DOHH2 (cell line): Measurements from ENCODE around the gene CRYBA2.

Source experiments
- H3F3A ChIP-seq: fragments of 200-600 bp; sonication (generic), shearing (Covaris generic); 2 replicates; pipeline ENCODE4 v1.6.0; 2016; ENCODE audit warnings: antibody characterized with exemption, mild to moderate bottlenecking; ENCODE audit not compliant: control insufficient read depth, insufficient read depth
- H3K27ac ChIP-seq: fragments of 200-600 bp; sonication (generic); 2 replicates; pipeline ENCODE4 v1.5.1; 2014; ENCODE audit warnings: low read depth, mild to moderate bottlenecking, low read length, moderate library complexity
- H3K27me3 ChIP-seq: fragments of 200-600 bp; sonication (generic); 2 replicates; pipeline ENCODE4 v1.6.1; 2014; ENCODE audit warnings: mild to moderate bottlenecking, low read length, mixed read lengths; ENCODE audit not compliant: control insufficient read depth
- H3K36me3 ChIP-seq: fragments of 200-600 bp; sonication (generic); 2 replicates; pipeline ENCODE4 v1.6.1; 2014; ENCODE audit warnings: mild to moderate bottlenecking, low read length, moderate library complexity, mixed read lengths; ENCODE audit not compliant: control insufficient read depth
- H3K4me1 ChIP-seq: fragments of 200-600 bp; sonication (generic); 2 replicates; pipeline ENCODE4 v1.6.1; 2014; ENCODE audit warnings: mild to moderate bottlenecking, low read length, mixed read lengths; ENCODE audit not compliant: control insufficient read depth
- H3K4me2 ChIP-seq: fragments of 200-600 bp; sonication (generic); 2 replicates; pipeline ENCODE4 v1.6.0; 2014; ENCODE audit warnings: mild to moderate bottlenecking, low read length, moderate library complexity
- H3K4me3 ChIP-seq: fragments of 200-600 bp; sonication (generic); 2 replicates; pipeline ENCODE4 v1.5.1; 2014; ENCODE audit warnings: mild to moderate bottlenecking, low read length, mixed read lengths
- H3K79me2 ChIP-seq: fragments of 200-600 bp; sonication (generic); 2 replicates; pipeline ENCODE4 v1.6.1; 2014; ENCODE audit warnings: mild to moderate bottlenecking, low read length, mixed read lengths; ENCODE audit not compliant: control insufficient read depth
- H3K9me2 ChIP-seq: fragments of 200-600 bp; sonication (generic); replicated peaks from 2 replicates; pipeline ENCODE4 v1.6.1; 2014; ENCODE audit warnings: mild to moderate bottlenecking, low read length, mixed read lengths; ENCODE audit not compliant: control insufficient read depth
- H3K9me3 ChIP-seq: fragments of 200-600 bp; sonication (generic); 2 replicates; pipeline ENCODE4 v1.6.1; 2014; ENCODE audit warnings: antibody characterized with exemption, low read length, mixed read lengths; ENCODE audit not compliant: control insufficient read depth, insufficient read depth
- H4K20me1 ChIP-seq: fragments of 200-600 bp; sonication (generic); 2 replicates; pipeline ENCODE4 v1.6.0; 2014; ENCODE audit warnings: low read depth, mild to moderate bottlenecking, antibody characterized with exemption, low read length, moderate library complexity; ENCODE audit not compliant: control insufficient read depth, insufficient read depth
- EZH2phosphoT487 ChIP-seq: fragments of 200-600 bp; sonication (generic); IDR thresholded peaks from 2 replicates; pipeline ENCODE4 v1.6.1; 2017; ENCODE audit warnings: borderline replicate concordance, mild to moderate bottlenecking, antibody characterized with exemption, low read length, moderate library complexity, mixed read lengths
- TF ChIP-seq, protein P1 (sequence below): fragments of 200-600 bp; sonication (generic); IDR thresholded peaks from one replicate; pipeline ENCODE4 v1.5.1; 2014; ENCODE audit warnings: antibody characterized with exemption, mild to moderate bottlenecking, low read depth, low read length; ENCODE audit not compliant: poor library complexity, severe bottlenecking

The CRYBA2 gene

GRCh38 chr2:218959761-218960308 is 33.4 kb downstream of the CRYBA2 start:
- no peak overlapping the region for H3K27ac ChIP-seq
- H3F3A ChIP-seq: no peaks in the 10 kb centered on the region
- H3K9me3 ChIP-seq: no peaks in the 10 kb centered on the region
- no peaks in the 10 kb centered on the region for H3K9me2 ChIP-seq
- H3K4me3 ChIP-seq: peak overlapping the region; percentile 81
- no peak for TF ChIP-seq EZH2phosphoT487
- TF ChIP-seq, protein P1, sequence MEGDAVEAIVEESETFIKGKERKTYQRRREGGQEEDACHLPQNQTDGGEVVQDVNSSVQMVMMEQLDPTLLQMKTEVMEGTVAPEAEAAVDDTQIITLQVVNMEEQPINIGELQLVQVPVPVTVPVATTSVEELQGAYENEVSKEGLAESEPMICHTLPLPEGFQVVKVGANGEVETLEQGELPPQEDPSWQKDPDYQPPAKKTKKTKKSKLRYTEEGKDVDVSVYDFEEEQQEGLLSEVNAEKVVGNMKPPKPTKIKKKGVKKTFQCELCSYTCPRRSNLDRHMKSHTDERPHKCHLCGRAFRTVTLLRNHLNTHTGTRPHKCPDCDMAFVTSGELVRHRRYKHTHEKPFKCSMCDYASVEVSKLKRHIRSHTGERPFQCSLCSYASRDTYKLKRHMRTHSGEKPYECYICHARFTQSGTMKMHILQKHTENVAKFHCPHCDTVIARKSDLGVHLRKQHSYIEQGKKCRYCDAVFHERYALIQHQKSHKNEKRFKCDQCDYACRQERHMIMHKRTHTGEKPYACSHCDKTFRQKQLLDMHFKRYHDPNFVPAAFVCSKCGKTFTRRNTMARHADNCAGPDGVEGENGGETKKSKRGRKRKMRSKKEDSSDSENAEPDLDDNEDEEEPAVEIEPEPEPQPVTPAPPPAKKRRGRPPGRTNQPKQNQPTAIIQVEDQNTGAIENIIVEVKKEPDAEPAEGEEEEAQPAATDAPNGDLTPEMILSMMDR: no peak
- no peaks in the 10 kb centered on the region for H3K36me3 ChIP-seq
- peak overlapping the region; percentile 97 for H3K4me2 ChIP-seq
- H4K20me1 ChIP-seq: no peaks in the 10 kb centered on the region
- no peaks in the 10 kb centered on the region for H3K79me2 ChIP-seq
- H3K27me3 ChIP-seq: peaks cover 24% of the 10 kb centered on the region
- H3K4me1 ChIP-seq: peaks cover 11% of the 10 kb centered on the region

GRCh38 chr2:218959141-218959731 is 34.0 kb downstream of the CRYBA2 start, which contains the start of gene CDK5R2:
Gene CDK5R2, plus strand, starts transcription at chr2:218959666. Its CDS starts 155 bp downstream, at chr2:218959821.
- Histone ChIP-seq H3K79me2 (no peaks in the 10 kb centered on the region), H3F3A (no peaks in the 10 kb centered on the region), H3K27me3 (peaks cover 21% of the 10 kb centered on the region), H3K9me3 (no peaks in the 10 kb centered on the region), H3K4me1 (peaks cover 9% of the 10 kb centered on the region), H3K27ac (no peak within 1 kb of the TSS), H3K36me3 (no peaks in the 10 kb centered on the region), H3K4me3 (peak within 1 kb of the TSS; percentile 81), H3K4me2 (peak within 1 kb of the TSS; percentile 97), H3K9me2 (no peaks in the 10 kb centered on the region), H4K20me1 (no peaks in the 10 kb centered on the region)
- TF ChIP-seq, protein P1: no peak
- no peak for TF ChIP-seq EZH2phosphoT487

GRCh38 chr2:218958276-218958675 is 34.9 kb downstream of the CRYBA2 start:
- Histone ChIP-seq H3K9me2 (no peaks in the 10 kb centered on the region), H3K27me3 (peaks cover 14% of the 10 kb centered on the region), H3K4me2 (peak overlapping the region; percentile 97; the same call in 1 of the 2 replicates), H3K4me3 (no peak overlapping the region), H3F3A (no peaks in the 10 kb centered on the region), H4K20me1 (no peaks in the 10 kb centered on the region), H3K79me2 (no peaks in the 10 kb centered on the region), H3K27ac (no peak overlapping the region), H3K36me3 (no peaks in the 10 kb centered on the region), H3K4me1 (peaks cover 7% of the 10 kb centered on the region), H3K9me3 (no peaks in the 10 kb centered on the region)
- TF ChIP-seq, protein P1: no peak
- TF ChIP-seq EZH2phosphoT487: no peak
